ENCODE data around the gene FKBP2. TPM values are rescaled to one million over a fixed set of nuclear protein-coding genes. Genes with fewer than 3 reads are reported as not detected.

Gene FKBP2
- polyA plus RNA-seq, 1 experiment, result 76.2 TPM

- no peak for TF ChIP-seq CTCF (IDR thresholded peaks at IDR 0.05; ENCODE audit: insufficient read depth, low read depth, low read length)
- Histone ChIP-seq H3K36me3 (ENCODE audit: control insufficient read depth, insufficient read depth, low read length) (peaks cover 17% of the 10 kb centered on the region), H3K27me3 (ENCODE audit: control insufficient read depth, insufficient read depth, low read length) (no peaks in the 10 kb centered on the region), H3K4me3 (ENCODE audit: low read depth, low read length) (no peak overlapping the region)
- no peak for DNase-seq (ENCODE audit: low read depth)
- POLR2A ChIA-PET, result no interaction called here
- CTCF ChIA-PET, result interaction anchor here (4.8 kb wide), 1 partner anchor 17 kb away, joined by 26 read pairs; the partner anchor contains the start of gene FERMT3
These were observed 18.3 kb upstream of the FKBP2 start for GRCh38 chr11:64222651-64223000.

- CTCF ChIA-PET, result interaction anchor here (0.8 to 4.8 kb wide), 5 partner anchors 7 to 80 kb away, joined by 3 to 26 read pairs (median 6); partner anchors contain the start of gene FERMT3
These were observed 17.8 kb upstream of the FKBP2 start for GRCh38 chr11:64223001-64223651.

GRCh38 chr11:64224151-64224890 is 16.6 kb upstream of the FKBP2 start:
- no peak for TF ChIP-seq CTCF (IDR thresholded peaks at IDR 0.05; ENCODE audit: insufficient read depth, low read depth, low read length)
- ChIA-PET POLR2A (no interaction called here), CTCF (interaction anchor here (0.8 to 4.8 kb wide), 7 partner anchors 8 to 79 kb away, joined by 3 to 26 read pairs (median 5); partner anchors contain the start of gene FERMT3)
- no peak for DNase-seq (ENCODE audit: low read depth)
- Histone ChIP-seq H3K36me3 (ENCODE audit: control insufficient read depth, insufficient read depth, low read length) (peaks cover 17% of the 10 kb centered on the region), H3K4me3 (ENCODE audit: low read depth, low read length) (no peak overlapping the region), H3K27me3 (ENCODE audit: control insufficient read depth, insufficient read depth, low read length) (no peaks in the 10 kb centered on the region)

More at GRCh38 chr11:64223001-64223651, 17.8 kb upstream of the FKBP2 start:
- TF ChIP-seq CTCF (IDR thresholded peaks at IDR 0.05; ENCODE audit: insufficient read depth, low read depth, low read length), result no peak
- Histone ChIP-seq H3K4me3 (ENCODE audit: low read depth, low read length) (no peak overlapping the region), H3K36me3 (ENCODE audit: control insufficient read depth, insufficient read depth, low read length) (peaks cover 17% of the 10 kb centered on the region), H3K27me3 (ENCODE audit: control insufficient read depth, insufficient read depth, low read length) (no peaks in the 10 kb centered on the region)
- POLR2A ChIA-PET, result no interaction called here
- no peak for DNase-seq (ENCODE audit: low read depth)

- no peaks in the 10 kb centered on the region for H3K27me3 ChIP-seq (ENCODE audit: control insufficient read depth, insufficient read depth, low read length)
- H3K36me3 ChIP-seq (ENCODE audit: control insufficient read depth, insufficient read depth, low read length), result peaks cover 17% of the 10 kb centered on the region
- ChIA-PET POLR2A (no interaction called here), CTCF (interaction anchor here (1.3 to 4.8 kb wide), 3 partner anchors 9 to 27 kb away, joined by 4 to 26 read pairs (median 6); partner anchors contain the start of gene FERMT3)
- TF ChIP-seq CTCF (IDR thresholded peaks at IDR 0.05; ENCODE audit: insufficient read depth, low read depth, low read length), result no peak
- H3K4me3 ChIP-seq (ENCODE audit: low read depth, low read length), result peak overlapping the region; percentile 69
- DNase-seq (ENCODE audit: low read depth), result no peak
These were observed 15.8 kb upstream of the FKBP2 start for GRCh38 chr11:64224891-64225607.

Data from BJ (cell line).